Measurements from ENCODE around the gene GTF3C1.

Gene GTF3C1

GRCh38 chr16:27558932-27559331 is 9.2 kb upstream of the GTF3C1 start:
- DNase-seq = no peak

GRCh38 chr16:27558434-27558833 is 8.7 kb upstream of the GTF3C1 start:
- DNase-seq = no peak

GRCh38 chr16:27556471-27556870 is 6.8 kb upstream of the GTF3C1 start:
- no peak for DNase-seq

GRCh38 chr16:27551036-27551435 is 1.3 kb upstream of the GTF3C1 start:
- no peak for DNase-seq

- DNase-seq = no peak
These were observed 838 bp upstream of the GTF3C1 start for GRCh38 chr16:27550582-27550920.

- DNase-seq = no peak
These were observed 308 bp downstream of the GTF3C1 start for GRCh38 chr16:27549464-27549745.

- DNase-seq = no peak
These were observed 1.9 kb downstream of the GTF3C1 start for GRCh38 chr16:27547851-27548250.

- DNase-seq = no peak
These were observed 2.6 kb downstream of the GTF3C1 start for GRCh38 chr16:27547134-27547533.

GRCh38 chr16:27544671-27545070 is 5.0 kb downstream of the GTF3C1 start:
- DNase-seq = no peak

GRCh38 chr16:27543801-27544200 is 5.9 kb downstream of the GTF3C1 start:
- no peak for DNase-seq

- no peak for DNase-seq
These were observed 10.1 kb downstream of the GTF3C1 start for GRCh38 chr16:27539636-27540035.

GRCh38 chr16:27539120-27539519 is 10.6 kb downstream of the GTF3C1 start:
- DNase-seq = no peak

- DNase-seq = no peak
These were observed 11.2 kb downstream of the GTF3C1 start for GRCh38 chr16:27538528-27538927.

GRCh38 chr16:27534256-27534655 is 15.5 kb downstream of the GTF3C1 start:
- no peak for DNase-seq

- no peak for DNase-seq
These were observed 17.6 kb downstream of the GTF3C1 start for GRCh38 chr16:27531826-27532800.

GRCh38 chr16:27531186-27531585 is 18.5 kb downstream of the GTF3C1 start:
- no peak for DNase-seq

- DNase-seq = no peak
These were observed 19.8 kb downstream of the GTF3C1 start for GRCh38 chr16:27529962-27530361.

- DNase-seq = no peak
These were observed 21.4 kb downstream of the GTF3C1 start for GRCh38 chr16:27528294-27528693.

GRCh38 chr16:27526180-27526579 is 23.5 kb downstream of the GTF3C1 start:
- no peak for DNase-seq

- no peak for DNase-seq
These were observed 27.5 kb downstream of the GTF3C1 start for GRCh38 chr16:27522173-27522707.

GRCh38 chr16:27520982-27521673 is 28.6 kb downstream of the GTF3C1 start:
- no peak for DNase-seq

GRCh38 chr16:27518226-27518625 is 31.5 kb downstream of the GTF3C1 start:
- DNase-seq = no peak

- no peak for DNase-seq
These were observed 32.0 kb downstream of the GTF3C1 start for GRCh38 chr16:27517664-27518063.

- no peak for DNase-seq
These were observed 33.3 kb downstream of the GTF3C1 start for GRCh38 chr16:27516365-27516764.

All from NCI-H1092 treated with DMSO at 0.1 percent for 48 hours (cell line).